Activated naive CD8-positive, alpha-beta T cell treated with anti-CD3 and anti-CD28 coated beads, Interleukin-2, amount 10 ng/mL, durations not matched to agents 7 days and 5 days (primary cell): ENCODE data around the gene PURB. TPM values are rescaled to one million over a fixed set of nuclear protein-coding genes. Genes with fewer than 3 reads are reported as not detected.
"Not testable (repeated sequence)": the region's sequence is repeated elsewhere in the genome, so short reads cannot be mapped to it uniquely, and the experiment has no call there.

ENCODE experiments used
- ATAC-seq: fragments of 150-1000 bp; cut with Tn5 transposase; one replicate; pipeline ENCODE4 v1.10.0; 2021; ENCODE audit warnings: low read depth, moderate library complexity
- POLR2A ChIA-PET: fragments of 350-600 bp; sonication (Branson Sonifier 250); formaldehyde crosslinking; loops from one replicate; lab custom pipeline; 2021; ENCODE audit warnings: antibody characterized with exemption; lab: Charles Lee
- DNase-seq: peaks from one replicate; pipeline ENCODE4 v3.0.0; 2021
- H3K27ac Mint-ChIP-seq: one replicate; pipeline ENCODE4 v1.8.0; 2022; ENCODE audit warnings: mild to moderate bottlenecking, mixed read lengths
- H3K27me3 Mint-ChIP-seq: one replicate; pipeline ENCODE4 v1.8.0; 2022; ENCODE audit warnings: mild to moderate bottlenecking, moderate library complexity, mixed read lengths
- H3K36me3 Mint-ChIP-seq: one replicate; pipeline ENCODE4 v1.8.0; 2021; ENCODE audit warnings: mild to moderate bottlenecking, mixed read lengths
- H3K4me1 Mint-ChIP-seq: one replicate; pipeline ENCODE4 v1.8.0; 2021; ENCODE audit warnings: mixed read lengths
- H3K4me3 Mint-ChIP-seq: one replicate; pipeline ENCODE4 v1.8.0; 2022; ENCODE audit warnings: mild to moderate bottlenecking, moderate library complexity, mixed read lengths
- H3K9me3 Mint-ChIP-seq: one replicate; pipeline ENCODE4 v1.8.0; 2021; ENCODE audit warnings: mixed read lengths
- total RNA-seq, 2 experiments: library from RNA; stranded (reverse); gene quantifications; one replicate each; pipeline ENCODE4 v1.2.3, GENCODE V29; 2021

Gene PURB
- 10 to 100 TPM; 34.8 to 35.6 TPM for total RNA-seq

GRCh38 chr7:44885394-44886317, at the start of gene PURB:
PURB (minus strand) TSS chr7:44885530; CDS start chr7:44885348, 182 bp downstream.
- POLR2A ChIA-PET: interaction anchor here (0.5 to 5.6 kb wide), 36 partner anchors 9 to 1291 kb away, joined by 3 to 98 read pairs (median 6); partner anchors contain the start of genes CCM2, DDX56, H2AZ2 and MYO1G
- peak; percentile 99 for DNase-seq
- Mint-ChIP-seq H3K4me3 (peak within 1 kb of the TSS; percentile 91), H3K27me3 (no peaks in the 10 kb centered on the region), H3K27ac (peak within 1 kb of the TSS; percentile 97), H3K36me3 (peaks cover 24% of the 10 kb centered on the region), H3K9me3 (no peaks in the 10 kb centered on the region), H3K4me1 (peaks cover 51% of the 10 kb centered on the region)
- peak; percentile 92 for ATAC-seq

- Mint-ChIP-seq H3K4me3 (no peak overlapping the region), H3K27ac (no peak overlapping the region), H3K36me3 (no peaks in the 10 kb centered on the region), H3K9me3 (no peaks in the 10 kb centered on the region), H3K4me1 (peaks cover 7% of the 10 kb centered on the region), H3K27me3 (peaks cover 20% of the 10 kb centered on the region)
- POLR2A ChIA-PET: no interaction called here
- ATAC-seq: no peak
- no peak for DNase-seq
These were observed 49.7 kb upstream of the PURB start for GRCh38 chr7:44935016-44935415.

GRCh38 chr7:44934510-44934909, 49.2 kb upstream of the PURB start:
- H3K36me3 Mint-ChIP-seq, DNase-seq, H3K4me1 Mint-ChIP-seq, H3K27ac Mint-ChIP-seq, POLR2A ChIA-PET, H3K4me3 Mint-ChIP-seq, ATAC-seq, H3K9me3 Mint-ChIP-seq: not testable (repeated sequence)
- peaks cover 25% of the 10 kb centered on the region for H3K27me3 Mint-ChIP-seq

- H3K27ac Mint-ChIP-seq: no peak overlapping the region
- ATAC-seq (no peak), DNase-seq (no peak)
- H3K4me3 Mint-ChIP-seq: no peak overlapping the region
- peaks cover under 1% of the 10 kb centered on the region for H3K4me1 Mint-ChIP-seq
- no peaks in the 10 kb centered on the region for H3K9me3 Mint-ChIP-seq
- peaks cover 44% of the 10 kb centered on the region for H3K27me3 Mint-ChIP-seq
- H3K36me3 Mint-ChIP-seq: no peaks in the 10 kb centered on the region
- POLR2A ChIA-PET: no interaction called here
These were observed 45.6 kb upstream of the PURB start for GRCh38 chr7:44930921-44931320.

- peak overlapping the region; percentile 72 for H3K27ac Mint-ChIP-seq
- H3K36me3 Mint-ChIP-seq: no peaks in the 10 kb centered on the region
- no peaks in the 10 kb centered on the region for H3K9me3 Mint-ChIP-seq
- H3K4me1 Mint-ChIP-seq: peaks cover 24% of the 10 kb centered on the region
- H3K4me3 Mint-ChIP-seq: no peak overlapping the region
- DNase-seq (no peak), ATAC-seq (no peak)
- H3K27me3 Mint-ChIP-seq: peaks cover 10% of the 10 kb centered on the region
- POLR2A ChIA-PET: interaction anchor here (1.4 to 4.2 kb wide), 3 partner anchors 36 to 76 kb away, joined by 3 to 54 read pairs (median 12); partner anchors contain the start of gene PURB
These were observed 37.0 kb upstream of the PURB start for GRCh38 chr7:44922351-44922694.

GRCh38 chr7:44921607-44922350, 36.4 kb upstream of the PURB start:
- DNase-seq (peak; percentile 97), ATAC-seq (peak; percentile 99)
- POLR2A ChIA-PET: interaction anchor here (1.4 to 4.2 kb wide), 4 partner anchors 35 to 340 kb away, joined by 3 to 54 read pairs (median 8); partner anchors contain the start of genes PURB and TMED4
- Mint-ChIP-seq H3K4me3 (no peak overlapping the region), H3K4me1 (peaks cover 24% of the 10 kb centered on the region), H3K27me3 (peaks cover 8% of the 10 kb centered on the region), H3K36me3 (no peaks in the 10 kb centered on the region), H3K9me3 (no peaks in the 10 kb centered on the region), H3K27ac (peak overlapping the region; percentile 72)

- Mint-ChIP-seq H3K36me3 (no peaks in the 10 kb centered on the region), H3K9me3 (no peaks in the 10 kb centered on the region), H3K4me3 (peak overlapping the region; percentile 7), H3K4me1 (peaks cover 27% of the 10 kb centered on the region), H3K27ac (peak overlapping the region; percentile 9), H3K27me3 (no peaks in the 10 kb centered on the region)
- ATAC-seq (no peak), DNase-seq (no peak)
- POLR2A ChIA-PET: interaction anchor here (0.6 to 4.2 kb wide), 8 partner anchors 34 to 314 kb away, joined by 3 to 54 read pairs (median 6); partner anchors contain the start of genes H2AZ2, MYO1G, OGDH and PURB
These were observed 34.8 kb upstream of the PURB start for GRCh38 chr7:44920119-44920518.

- no peaks in the 10 kb centered on the region for H3K27me3 Mint-ChIP-seq
- POLR2A ChIA-PET: interaction anchor here (1.3 to 4.2 kb wide), 3 partner anchors 31 to 70 kb away, joined by 6 to 54 read pairs (median 8); partner anchors contain the start of genes H2AZ2 and PURB
- no peak overlapping the region for H3K4me3 Mint-ChIP-seq
- peaks cover 38% of the 10 kb centered on the region for H3K4me1 Mint-ChIP-seq
- ATAC-seq (no peak), DNase-seq (no peak)
- H3K27ac Mint-ChIP-seq: no peak overlapping the region
- H3K9me3 Mint-ChIP-seq: no peaks in the 10 kb centered on the region
- H3K36me3 Mint-ChIP-seq: no peaks in the 10 kb centered on the region
These were observed 32.7 kb upstream of the PURB start for GRCh38 chr7:44918029-44918428.

GRCh38 chr7:44917465-44917864, 32.1 kb upstream of the PURB start:
- Mint-ChIP-seq H3K27me3 (no peaks in the 10 kb centered on the region), H3K4me1 (peaks cover 40% of the 10 kb centered on the region), H3K4me3 (no peak overlapping the region), H3K36me3 (no peaks in the 10 kb centered on the region), H3K27ac (no peak overlapping the region), H3K9me3 (no peaks in the 10 kb centered on the region)
- no peak for DNase-seq
- no peak for ATAC-seq
- POLR2A ChIA-PET: interaction anchor here (0.8 to 1.4 kb wide), 4 partner anchors 12 to 70 kb away, joined by 4 to 8 read pairs (median 5); partner anchors contain the start of genes H2AZ2 and PURB

- POLR2A ChIA-PET: interaction anchor here (0.5 to 3.3 kb wide), 11 partner anchors 24 to 308 kb away, joined by 3 to 53 read pairs (median 6); partner anchors contain the start of genes H2AZ2, OGDH and PURB
- DNase-seq (peak; percentile 79), ATAC-seq (peak; percentile 97)
- Mint-ChIP-seq H3K4me3 (peak overlapping the region; percentile 75), H3K27ac (peak overlapping the region; percentile 90), H3K4me1 (peaks cover 29% of the 10 kb centered on the region), H3K36me3 (no peaks in the 10 kb centered on the region), H3K27me3 (no peaks in the 10 kb centered on the region), H3K9me3 (no peaks in the 10 kb centered on the region)
These were observed 29.8 kb upstream of the PURB start for GRCh38 chr7:44914992-44915607.

- POLR2A ChIA-PET: interaction anchor here (0.5 to 3.3 kb wide), 6 partner anchors 8 to 332 kb away, joined by 3 to 21 read pairs (median 6); partner anchors contain the start of genes H2AZ2 and PURB
- no peak overlapping the region for H3K4me3 Mint-ChIP-seq
- peaks cover 16% of the 10 kb centered on the region for H3K4me1 Mint-ChIP-seq
- H3K27ac Mint-ChIP-seq: peak overlapping the region; percentile 51
- ATAC-seq (no peak), DNase-seq (no peak)
- H3K9me3 Mint-ChIP-seq: no peaks in the 10 kb centered on the region
- H3K36me3 Mint-ChIP-seq: peaks cover 2% of the 10 kb centered on the region
- no peaks in the 10 kb centered on the region for H3K27me3 Mint-ChIP-seq
These were observed 27.5 kb upstream of the PURB start for GRCh38 chr7:44912775-44913347.

- peaks cover 2% of the 10 kb centered on the region for H3K36me3 Mint-ChIP-seq
- H3K27ac Mint-ChIP-seq: no peak overlapping the region
- ATAC-seq (no peak), DNase-seq (no peak)
- POLR2A ChIA-PET: interaction anchor here (1.1 to 2.2 kb wide), 3 partner anchors 27 to 331 kb away, joined by 3 to 18 read pairs (median 9); partner anchors contain the start of genes H2AZ2 and PURB
- peaks cover 18% of the 10 kb centered on the region for H3K4me1 Mint-ChIP-seq
- H3K9me3 Mint-ChIP-seq: no peaks in the 10 kb centered on the region
- H3K4me3 Mint-ChIP-seq: no peak overlapping the region
- no peaks in the 10 kb centered on the region for H3K27me3 Mint-ChIP-seq
These were observed 26.6 kb upstream of the PURB start for GRCh38 chr7:44911911-44912310.
